Iris pigment epithelial cell (primary cell): ENCODE measurements around the gene STX2.
A peak's percentile ranks its signal among the peaks of the same experiment; 100 is the strongest.
"Not testable (repeated sequence)": the region's sequence is repeated elsewhere in the genome, so short reads cannot be mapped to it uniquely, and the experiment has no call there.

Experiments used
- DNase-seq: peaks from one replicate; pipeline ENCODE4 v3.0.0-alpha.2; 2011; ENCODE audit warnings: low read depth

Gene STX2

GRCh38 chr12:130765186-130765659 is 73.8 kb downstream of the STX2 start:
- DNase-seq = peak; percentile 16

- peak; percentile 34 for DNase-seq
Measured at GRCh38 chr12:130764475-130765185, 74.4 kb downstream of the STX2 start.

GRCh38 chr12:130764073-130764472 is 75.0 kb downstream of the STX2 start:
- DNase-seq = peak; percentile 6

GRCh38 chr12:130762319-130762675 is 76.8 kb downstream of the STX2 start:
- no peak for DNase-seq

GRCh38 chr12:130761537-130762318 is 77.3 kb downstream of the STX2 start:
- peak; percentile 63 for DNase-seq

- DNase-seq = no peak
Measured at GRCh38 chr12:130754234-130754901, 84.7 kb downstream of the STX2 start.

GRCh38 chr12:130752692-130753230 is 86.3 kb downstream of the STX2 start:
- DNase-seq = no peak

GRCh38 chr12:130752037-130752436 is 87.0 kb downstream of the STX2 start:
- DNase-seq = not testable (repeated sequence)

GRCh38 chr12:130748786-130749185 is 90.3 kb downstream of the STX2 start:
- no peak for DNase-seq

- peak; percentile 69 for DNase-seq
Measured at GRCh38 chr12:130747867-130748740, 90.9 kb downstream of the STX2 start.

- DNase-seq = no peak
Measured at GRCh38 chr12:130746546-130746945, 92.5 kb downstream of the STX2 start.

- DNase-seq = no peak
Measured at GRCh38 chr12:130745921-130746320, 93.1 kb downstream of the STX2 start.

GRCh38 chr12:130744274-130744673 is 94.8 kb downstream of the STX2 start:
- no peak for DNase-seq

- no peak for DNase-seq
Measured at GRCh38 chr12:130743606-130744005, 95.4 kb downstream of the STX2 start.

- DNase-seq = no peak
Measured at GRCh38 chr12:130743176-130743575, 95.9 kb downstream of the STX2 start.

- DNase-seq = no peak
Measured at GRCh38 chr12:130742716-130743115, 96.3 kb downstream of the STX2 start.

- DNase-seq = no peak
Measured at GRCh38 chr12:130742112-130742511, 96.9 kb downstream of the STX2 start.
